Left lobe of liver (tissue), 2 donors: ENCODE measurements around the gene PROX1. TPM values are rescaled to one million over a fixed set of nuclear protein-coding genes. Genes with fewer than 3 reads are reported as not detected.

Source experiments
- ATAC-seq: fragments of 200-7000 bp; cut with Tn5 transposase; one replicate; pipeline ENCODE4 v1.9.1; 2020; ENCODE audit warnings: mild to moderate bottlenecking, moderate library complexity
- DNase-seq: peaks from one replicate; pipeline ENCODE4 v3.0.0-alpha.2; 2020; ENCODE audit warnings: low spot score
- total RNA-seq: library from RNA; stranded (reverse); gene quantifications from one replicate; pipeline ENCODE4 v1.2.1, GENCODE V29; 2021
- donor health status: DM: no; HTN: no; CAD: no; lungs with moderate emphysema.
- donor health status: DM: no; HTN: yes; CAD: no.

The PROX1 gene
- total RNA-seq, 1 donor from 2014 or later = 173 TPM

DNA sequence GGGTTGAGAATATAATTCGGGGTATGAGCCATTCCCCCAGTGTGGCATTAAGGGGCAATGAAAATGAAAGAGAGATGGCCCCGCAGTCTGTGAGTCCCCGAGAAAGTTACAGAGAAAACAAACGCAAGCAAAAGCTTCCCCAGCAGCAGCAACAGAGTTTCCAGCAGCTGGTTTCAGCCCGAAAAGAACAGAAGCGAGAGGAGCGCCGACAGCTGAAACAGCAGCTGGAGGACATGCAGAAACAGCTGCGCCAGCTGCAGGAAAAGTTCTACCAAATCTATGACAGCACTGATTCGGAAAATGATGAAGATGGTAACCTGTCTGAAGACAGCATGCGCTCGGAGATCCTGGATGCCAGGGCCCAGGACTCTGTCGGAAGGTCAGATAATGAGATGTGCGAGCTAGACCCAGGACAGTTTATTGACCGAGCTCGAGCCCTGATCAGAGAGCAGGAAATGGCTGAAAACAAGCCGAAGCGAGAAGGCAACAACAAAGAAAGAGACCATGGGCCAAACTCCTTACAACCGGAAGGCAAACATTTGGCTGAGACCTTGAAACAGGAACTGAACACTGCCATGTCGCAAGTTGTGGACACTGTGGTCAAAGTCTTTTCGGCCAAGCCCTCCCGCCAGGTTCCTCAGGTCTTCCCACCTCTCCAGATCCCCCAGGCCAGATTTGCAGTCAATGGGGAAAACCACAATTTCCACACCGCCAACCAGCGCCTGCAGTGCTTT lies 9.4 kb downstream of the PROX1 start:
- ATAC-seq = peak; percentile 50
- DNase-seq = no peak

DNA sequence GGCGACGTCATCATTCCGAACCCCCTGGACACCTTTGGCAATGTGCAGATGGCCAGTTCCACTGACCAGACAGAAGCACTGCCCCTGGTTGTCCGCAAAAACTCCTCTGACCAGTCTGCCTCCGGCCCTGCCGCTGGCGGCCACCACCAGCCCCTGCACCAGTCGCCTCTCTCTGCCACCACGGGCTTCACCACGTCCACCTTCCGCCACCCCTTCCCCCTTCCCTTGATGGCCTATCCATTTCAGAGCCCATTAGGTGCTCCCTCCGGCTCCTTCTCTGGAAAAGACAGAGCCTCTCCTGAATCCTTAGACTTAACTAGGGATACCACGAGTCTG lies 10.0 kb downstream of the PROX1 start:
- no peak for DNase-seq
- peak; percentile 38 for ATAC-seq

GRCh38 chr1:213998785-213999184 lies 11.0 kb downstream of the PROX1 start:
- DNase-seq (no peak), ATAC-seq (no peak)

DNA sequence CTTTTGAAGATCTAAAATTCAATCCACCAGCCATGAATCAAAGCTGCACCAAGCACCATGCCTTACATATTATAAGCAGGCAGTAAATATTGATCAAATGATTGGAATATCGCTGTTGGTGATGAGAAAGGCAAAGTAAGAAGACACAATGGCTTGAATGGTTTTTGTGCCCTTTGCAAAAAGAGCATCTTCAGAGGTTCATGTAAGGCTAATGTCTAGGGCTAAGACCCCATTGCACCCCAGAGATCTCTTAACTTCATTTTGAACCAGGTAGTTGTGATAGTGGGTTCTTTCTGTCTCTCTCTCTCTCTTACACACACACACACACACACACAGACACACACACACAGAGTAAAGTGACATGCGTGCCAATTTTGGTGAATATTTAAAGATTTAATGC lies 12.0 kb downstream of the PROX1 start:
- DNase-seq = no peak

DNA sequence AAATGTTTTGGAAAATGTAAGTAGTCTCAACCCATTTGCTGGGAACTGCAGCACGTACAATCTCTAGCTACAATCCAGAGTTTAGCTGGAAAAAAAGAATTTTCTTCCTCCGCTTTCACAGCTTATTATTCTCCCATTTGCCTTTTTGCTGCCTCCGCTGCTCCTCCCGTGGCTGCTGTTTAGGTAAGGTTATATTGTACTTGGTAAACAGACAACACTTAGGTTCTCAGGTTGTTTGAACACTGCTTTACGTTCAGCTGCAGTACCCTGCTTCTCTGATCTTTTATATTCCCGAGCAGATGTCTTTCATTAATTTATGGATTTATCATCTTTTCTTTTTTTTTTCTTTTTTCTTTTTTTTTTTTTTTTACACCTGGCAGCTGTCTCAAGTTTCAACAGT lies 14.3 kb downstream of the PROX1 start:
- no peak for ATAC-seq

More for the DNA sequence above, 12.0 kb downstream of the PROX1 start:
- ATAC-seq = no peak

GRCh38 chr1:214002472-214002871 lies 14.7 kb downstream of the PROX1 start:
- DNase-seq (no peak), ATAC-seq (peak; percentile 9)

More for the DNA sequence above, 14.3 kb downstream of the PROX1 start:
- no peak for DNase-seq

GRCh38 chr1:214003233-214003632 lies 15.5 kb downstream of the PROX1 start:
- no peak for ATAC-seq
- no peak for DNase-seq

DNA sequence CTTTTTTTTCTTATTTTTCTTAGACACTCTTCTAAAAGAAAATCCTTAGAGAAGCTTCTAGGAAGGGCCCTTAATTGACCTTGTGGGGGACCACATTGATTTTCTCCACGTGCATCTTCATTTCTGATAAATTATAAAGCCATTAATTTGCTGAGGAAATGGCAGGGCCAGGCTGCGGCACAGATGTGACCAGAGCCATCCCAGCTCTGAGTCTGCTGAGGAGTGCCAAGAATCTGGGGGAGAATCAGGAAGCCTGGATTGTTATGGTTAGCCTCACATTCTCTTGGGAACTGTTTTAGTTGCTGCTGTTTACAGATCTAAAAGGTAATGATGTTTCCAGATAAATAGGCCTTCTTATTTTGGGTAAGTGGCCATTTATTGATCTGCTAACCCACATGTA lies 16.2 kb downstream of the PROX1 start:
- no peak for DNase-seq
- ATAC-seq = peak; percentile 13

- ATAC-seq (no peak), DNase-seq (no peak)
Measured at GRCh38 chr1:214004795-214005194, 17.0 kb downstream of the PROX1 start.

GRCh38 chr1:214005708-214006107 lies 17.9 kb downstream of the PROX1 start:
- no peak for ATAC-seq
- DNase-seq = no peak

- DNase-seq (no peak), ATAC-seq (peak; percentile 13)
Measured at GRCh38 chr1:214006845-214007244, 19.1 kb downstream of the PROX1 start.

DNA sequence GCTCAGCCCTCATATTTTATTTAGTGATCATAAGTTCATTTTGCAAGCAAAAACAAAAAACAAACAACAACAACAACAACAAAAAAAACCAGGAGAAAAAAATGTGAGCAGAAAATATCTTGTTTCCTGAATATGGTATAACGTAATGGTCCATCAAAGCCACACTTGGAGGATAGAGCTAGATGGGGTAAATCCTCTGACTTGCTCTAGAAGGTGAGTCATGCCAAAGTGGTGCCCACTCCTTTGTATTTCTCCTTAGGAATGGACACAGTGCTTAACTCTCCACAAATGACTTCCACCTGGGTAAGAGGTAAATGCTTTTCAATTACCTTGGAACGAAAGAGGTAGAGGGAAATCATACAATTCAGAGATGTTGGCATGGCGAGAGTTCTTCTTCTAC lies 20.6 kb downstream of the PROX1 start:
- ATAC-seq (no peak), DNase-seq (no peak)

GRCh38 chr1:214008791-214009422 lies 21.1 kb downstream of the PROX1 start:
- no peak for ATAC-seq
- DNase-seq = no peak

GRCh38 chr1:214009423-214010196 lies 21.8 kb downstream of the PROX1 start:
- ATAC-seq (no peak), DNase-seq (no peak)

GRCh38 chr1:214010197-214010573 lies 22.4 kb downstream of the PROX1 start:
- ATAC-seq = no peak
- DNase-seq = no peak

DNA sequence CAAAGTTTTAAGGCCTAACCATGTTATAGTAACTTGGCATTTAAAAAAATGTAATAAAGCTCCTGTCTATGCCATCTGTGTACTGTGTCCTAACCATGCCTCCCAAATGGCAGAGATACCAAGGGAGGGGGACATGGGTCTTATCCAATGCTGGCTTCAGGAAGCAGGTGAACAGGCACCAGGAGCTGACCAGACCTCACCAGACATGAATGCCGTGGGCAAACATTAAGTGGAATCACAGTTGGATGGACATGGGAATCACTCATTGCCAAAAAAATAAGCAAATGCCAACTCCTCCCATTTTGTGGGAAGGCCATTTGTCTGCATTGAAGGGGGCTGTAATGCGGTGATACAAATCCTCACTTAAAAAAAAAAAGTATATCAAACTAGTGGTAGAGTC lies 22.9 kb downstream of the PROX1 start:
- no peak for DNase-seq
- peak; percentile 3 for ATAC-seq

- DNase-seq (no peak), ATAC-seq (no peak)
Measured at GRCh38 chr1:214012418-214012817, 24.6 kb downstream of the PROX1 start.

DNA sequence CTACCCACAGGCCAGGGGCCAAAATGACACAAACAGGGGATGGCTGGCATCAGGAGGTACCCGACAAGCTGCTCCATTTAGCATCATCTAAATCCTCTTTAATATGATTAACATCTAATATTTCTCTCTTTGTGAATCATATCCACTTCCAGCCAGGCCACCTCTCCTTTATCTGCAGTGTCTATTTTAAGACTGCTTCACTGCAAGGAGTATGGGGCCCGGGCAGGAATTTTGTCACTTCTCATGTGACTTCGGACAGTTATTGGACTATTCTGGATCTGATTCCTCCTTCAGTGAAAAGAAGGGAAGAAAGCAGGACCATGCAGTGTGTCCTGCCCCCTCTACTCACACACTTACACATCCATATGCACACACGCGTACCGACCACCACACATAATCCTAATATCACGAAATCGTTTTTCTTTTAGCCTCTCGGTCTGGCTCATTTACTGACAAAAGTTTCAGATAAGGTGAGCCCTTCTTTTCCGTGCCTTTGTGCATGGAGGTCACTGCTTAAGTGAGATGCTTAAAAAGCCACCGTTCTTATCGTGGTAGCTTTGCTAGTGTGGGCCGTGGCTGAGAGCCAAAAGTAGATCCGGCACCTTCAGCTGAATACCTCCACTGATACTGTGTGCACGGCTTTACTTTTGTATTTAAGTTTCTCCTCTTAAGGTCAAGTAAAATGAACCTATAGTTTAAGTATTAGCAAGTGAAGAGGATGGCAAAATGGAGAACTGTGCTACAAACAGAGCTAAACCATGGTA lies 26.0 kb downstream of the PROX1 start:
- DNase-seq (no peak), ATAC-seq (no peak)

DNA sequence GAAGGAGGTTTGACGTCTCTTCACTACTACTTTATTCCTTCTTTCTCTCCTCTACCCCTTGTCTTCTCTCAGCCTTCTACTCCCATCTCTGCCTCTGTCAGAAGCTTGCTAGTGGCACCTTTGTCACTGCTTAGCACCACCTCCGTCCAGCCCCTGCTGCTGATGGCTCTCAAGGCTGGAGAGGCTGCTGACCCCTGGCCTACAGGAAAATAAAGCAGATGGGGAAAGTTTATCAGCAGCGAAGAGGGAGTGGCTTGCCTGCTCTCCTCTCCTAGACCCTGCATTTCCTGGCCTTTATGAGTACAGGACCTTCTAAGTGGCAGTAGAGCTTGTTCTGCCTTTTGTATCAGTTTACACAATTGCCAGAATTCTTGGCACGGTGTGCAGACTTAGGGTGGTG lies 27.0 kb downstream of the PROX1 start:
- DNase-seq (no peak), ATAC-seq (peak; percentile 4)

GRCh38 chr1:214017191-214017982 lies 29.6 kb downstream of the PROX1 start:
- no peak for DNase-seq
- ATAC-seq = no peak
